ENCODE results near the gene TCTA.

Gene TCTA

DNA sequence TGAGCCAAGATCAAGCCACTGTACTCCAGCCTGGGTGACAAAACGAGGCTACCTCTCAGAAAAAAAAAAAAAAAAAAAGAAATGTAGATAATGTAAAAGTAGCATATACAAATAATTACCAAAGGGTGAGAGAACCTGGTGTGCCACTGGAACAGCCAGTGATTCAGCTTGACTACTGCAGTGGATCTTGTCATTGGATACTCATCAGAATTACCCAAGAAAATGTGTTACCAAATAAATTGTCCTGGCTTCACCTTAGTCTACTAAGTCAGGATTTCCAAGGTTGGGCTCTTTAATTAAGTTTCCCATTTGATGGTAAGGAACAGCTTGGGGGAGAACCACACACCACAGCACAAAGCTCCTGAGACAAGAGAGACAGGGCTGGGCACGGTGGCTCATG lies 15.4 kb downstream of the TCTA start:
- H3K4me3 ChIP-seq (ENCODE audit: low read depth, low read length) = no peak overlapping the region
- no peak overlapping the region for H3K27ac ChIP-seq
- TF ChIP-seq, protein P1, sequence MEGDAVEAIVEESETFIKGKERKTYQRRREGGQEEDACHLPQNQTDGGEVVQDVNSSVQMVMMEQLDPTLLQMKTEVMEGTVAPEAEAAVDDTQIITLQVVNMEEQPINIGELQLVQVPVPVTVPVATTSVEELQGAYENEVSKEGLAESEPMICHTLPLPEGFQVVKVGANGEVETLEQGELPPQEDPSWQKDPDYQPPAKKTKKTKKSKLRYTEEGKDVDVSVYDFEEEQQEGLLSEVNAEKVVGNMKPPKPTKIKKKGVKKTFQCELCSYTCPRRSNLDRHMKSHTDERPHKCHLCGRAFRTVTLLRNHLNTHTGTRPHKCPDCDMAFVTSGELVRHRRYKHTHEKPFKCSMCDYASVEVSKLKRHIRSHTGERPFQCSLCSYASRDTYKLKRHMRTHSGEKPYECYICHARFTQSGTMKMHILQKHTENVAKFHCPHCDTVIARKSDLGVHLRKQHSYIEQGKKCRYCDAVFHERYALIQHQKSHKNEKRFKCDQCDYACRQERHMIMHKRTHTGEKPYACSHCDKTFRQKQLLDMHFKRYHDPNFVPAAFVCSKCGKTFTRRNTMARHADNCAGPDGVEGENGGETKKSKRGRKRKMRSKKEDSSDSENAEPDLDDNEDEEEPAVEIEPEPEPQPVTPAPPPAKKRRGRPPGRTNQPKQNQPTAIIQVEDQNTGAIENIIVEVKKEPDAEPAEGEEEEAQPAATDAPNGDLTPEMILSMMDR (IDR thresholded peaks at IDR 0.05; ENCODE audit: low read depth, low read length, missing control alignments) = no peak
- peaks cover 4% of the 10 kb centered on the region for H3K36me3 ChIP-seq (replicated peaks)
- no peak for DNase-seq
- in situ Hi-C loops (cut with HindIII; ENCODE audit: low pct_ligation_motif_present, low sequenced_read_pairs) = no loop called here
- H3K27me3 ChIP-seq (replicated peaks) = no peaks in the 10 kb centered on the region

DNA sequence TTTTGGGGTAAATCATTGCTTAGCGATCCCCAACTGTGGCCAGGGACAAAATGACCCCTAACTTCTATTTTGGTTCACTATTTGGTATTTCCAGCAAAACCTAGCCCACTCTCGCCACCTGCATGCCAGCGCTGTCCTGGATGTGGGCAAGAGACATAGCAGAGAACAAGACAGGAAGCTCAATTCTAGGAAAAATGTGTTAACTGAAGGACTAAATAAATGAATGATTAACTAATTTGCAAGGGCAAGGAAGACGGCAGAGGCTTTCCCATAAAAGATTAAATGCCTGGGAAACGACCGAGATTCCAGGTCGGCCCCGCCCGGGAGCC lies 16.5 kb downstream of the TCTA start:
- Histone ChIP-seq H3K4me3 (ENCODE audit: low read depth, low read length) (peak overlapping the region; percentile 80), H3K27me3 (replicated peaks) (no peaks in the 10 kb centered on the region), H3K27ac (peak overlapping the region; percentile 93), H3K36me3 (replicated peaks) (peaks cover 4% of the 10 kb centered on the region)
- no peak for DNase-seq
- TF ChIP-seq, protein P1 (IDR thresholded peaks at IDR 0.05; ENCODE audit: low read depth, low read length, missing control alignments) = peak; percentile 25
- in situ Hi-C loops (cut with HindIII; ENCODE audit: low pct_ligation_motif_present, low sequenced_read_pairs) = no loop called here

DNA sequence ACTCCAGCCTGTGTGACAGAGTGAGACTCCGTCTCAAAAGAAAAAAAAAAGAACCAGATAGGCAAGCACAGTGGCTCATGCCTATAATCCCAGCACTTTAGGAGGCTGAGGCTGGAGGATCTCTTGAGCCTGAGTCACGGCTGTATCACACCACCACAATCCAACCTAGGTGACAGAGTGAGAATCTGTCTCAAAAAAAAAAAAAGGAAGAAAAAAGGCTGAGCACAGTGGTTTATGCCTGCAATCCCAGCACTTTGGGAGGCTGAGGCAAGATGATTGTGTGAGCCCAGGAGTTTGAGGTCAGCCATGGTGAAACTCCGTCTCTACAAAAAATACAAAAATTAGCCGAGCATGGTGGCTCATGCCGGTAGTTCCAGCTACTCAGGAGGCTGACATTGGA lies 22.5 kb downstream of the TCTA start:
- Histone ChIP-seq H3K27ac (no peak overlapping the region), H3K36me3 (replicated peaks) (no peaks in the 10 kb centered on the region), H3K27me3 (replicated peaks) (no peaks in the 10 kb centered on the region), H3K4me3 (ENCODE audit: low read depth, low read length) (no peak overlapping the region)
- in situ Hi-C loops (cut with HindIII; ENCODE audit: low pct_ligation_motif_present, low sequenced_read_pairs) = no loop called here
- no peak for DNase-seq
- TF ChIP-seq, protein P1 (IDR thresholded peaks at IDR 0.05; ENCODE audit: low read depth, low read length, missing control alignments) = no peak

DNA sequence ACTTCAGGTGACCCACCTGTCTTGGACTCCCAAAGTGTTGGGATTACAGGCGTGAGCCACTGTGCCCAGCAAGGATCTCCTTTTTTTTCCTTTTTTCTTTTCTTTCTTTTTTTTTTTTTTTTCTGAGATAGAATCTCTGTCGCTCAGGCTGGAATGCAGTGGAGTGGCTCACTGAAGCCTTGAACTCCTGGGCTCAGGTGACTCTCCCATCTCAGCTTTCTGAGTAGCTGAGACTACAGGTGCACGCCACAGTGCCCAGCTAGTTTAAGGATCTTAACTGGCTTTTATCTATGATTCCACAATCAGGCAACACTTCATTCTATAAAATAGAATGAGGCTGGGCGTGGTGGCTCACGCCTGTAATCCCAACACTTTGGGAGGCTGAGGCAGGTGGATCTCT lies 33.2 kb downstream of the TCTA start:
- in situ Hi-C loops (cut with HindIII; ENCODE audit: low pct_ligation_motif_present, low sequenced_read_pairs) = no loop called here
- H3K27me3 ChIP-seq (replicated peaks) = no peaks in the 10 kb centered on the region
- H3K4me3 ChIP-seq (ENCODE audit: low read depth, low read length) = no peak overlapping the region
- no peak for DNase-seq
- TF ChIP-seq, protein P1 (IDR thresholded peaks at IDR 0.05; ENCODE audit: low read depth, low read length, missing control alignments) = no peak
- H3K36me3 ChIP-seq (replicated peaks) = no peaks in the 10 kb centered on the region
- no peak overlapping the region for H3K27ac ChIP-seq

GRCh38 chr3:49453621-49454020 lies 41.4 kb downstream of the TCTA start:
- Histone ChIP-seq H3K4me3 (ENCODE audit: low read depth, low read length) (no peak overlapping the region), H3K27me3 (replicated peaks) (no peaks in the 10 kb centered on the region), H3K36me3 (replicated peaks) (no peaks in the 10 kb centered on the region), H3K27ac (no peak overlapping the region)
- no peak for DNase-seq
- in situ Hi-C loops (cut with HindIII; ENCODE audit: low pct_ligation_motif_present, low sequenced_read_pairs) = no loop called here
- TF ChIP-seq, protein P1 (IDR thresholded peaks at IDR 0.05; ENCODE audit: low read depth, low read length, missing control alignments) = no peak

DNA sequence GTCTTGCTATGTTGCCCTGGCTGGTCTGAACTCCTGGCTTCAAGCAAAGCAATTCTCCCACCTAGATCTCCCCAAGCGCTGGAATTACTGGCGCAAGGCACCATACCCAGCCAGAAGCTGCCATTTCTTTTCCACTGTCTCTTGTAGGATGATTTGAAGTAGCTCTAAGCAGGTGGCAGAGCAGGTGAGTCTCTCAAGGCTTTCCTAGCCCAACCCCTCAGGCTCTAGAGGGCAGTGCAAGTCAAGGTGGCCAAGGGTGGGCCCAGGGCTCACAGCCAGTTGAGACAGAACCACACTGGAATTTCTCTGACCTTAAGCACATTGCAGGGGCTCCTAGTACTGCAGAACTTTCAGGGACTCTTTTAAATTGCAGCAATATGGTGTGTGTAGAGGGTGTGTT lies 42.2 kb downstream of the TCTA start:
- Histone ChIP-seq H3K4me3 (ENCODE audit: low read depth, low read length) (no peak overlapping the region), H3K36me3 (replicated peaks) (no peaks in the 10 kb centered on the region), H3K27me3 (replicated peaks) (no peaks in the 10 kb centered on the region), H3K27ac (no peak overlapping the region)
- in situ Hi-C loops (cut with HindIII; ENCODE audit: low pct_ligation_motif_present, low sequenced_read_pairs) = no loop called here
- TF ChIP-seq, protein P1 (IDR thresholded peaks at IDR 0.05; ENCODE audit: low read depth, low read length, missing control alignments) = peak; percentile 28
- DNase-seq = no peak

Measured in brain microvascular endothelial cell (primary cell).